Measurements from ENCODE around the gene ETFB.

Gene ETFB

DNA sequence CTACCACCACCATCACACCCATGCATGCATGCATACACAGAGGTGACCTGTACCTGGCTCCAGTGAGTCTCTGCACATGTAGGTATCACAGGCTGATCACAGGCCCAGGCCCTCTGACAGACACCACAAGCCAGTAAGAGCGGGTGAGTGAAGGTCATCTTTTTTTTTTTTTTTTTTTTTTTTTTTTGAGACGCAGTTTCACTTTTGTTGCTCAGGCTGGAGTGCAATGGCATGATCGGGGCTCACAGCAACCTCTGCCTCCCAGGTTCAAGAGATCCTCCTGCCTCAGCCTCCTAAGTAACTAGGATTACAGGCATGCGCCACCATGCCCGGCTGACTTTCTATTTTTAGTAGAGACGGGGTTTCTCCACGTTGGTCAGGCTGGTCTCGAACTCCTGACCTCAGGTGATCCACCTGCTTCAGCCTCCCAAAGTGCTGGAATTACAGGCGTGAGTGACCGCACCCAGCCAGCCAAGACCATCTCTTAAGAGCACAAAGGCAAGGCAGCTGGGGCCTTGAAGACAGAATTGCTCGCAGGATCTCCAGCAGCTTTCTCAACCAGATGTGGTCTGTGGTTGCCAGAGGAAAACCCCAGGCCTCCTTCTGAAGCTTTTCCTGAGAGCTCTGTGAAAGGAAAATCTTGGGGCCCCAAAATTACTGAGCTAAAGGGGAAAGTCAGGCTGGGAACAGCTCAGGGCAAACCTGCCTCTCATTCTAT lies 9.5 kb upstream of the ETFB start:
- DNase-seq (ENCODE audit: insufficient read length, low spot score) (no peak), FAIRE-seq (no peak)

DNA sequence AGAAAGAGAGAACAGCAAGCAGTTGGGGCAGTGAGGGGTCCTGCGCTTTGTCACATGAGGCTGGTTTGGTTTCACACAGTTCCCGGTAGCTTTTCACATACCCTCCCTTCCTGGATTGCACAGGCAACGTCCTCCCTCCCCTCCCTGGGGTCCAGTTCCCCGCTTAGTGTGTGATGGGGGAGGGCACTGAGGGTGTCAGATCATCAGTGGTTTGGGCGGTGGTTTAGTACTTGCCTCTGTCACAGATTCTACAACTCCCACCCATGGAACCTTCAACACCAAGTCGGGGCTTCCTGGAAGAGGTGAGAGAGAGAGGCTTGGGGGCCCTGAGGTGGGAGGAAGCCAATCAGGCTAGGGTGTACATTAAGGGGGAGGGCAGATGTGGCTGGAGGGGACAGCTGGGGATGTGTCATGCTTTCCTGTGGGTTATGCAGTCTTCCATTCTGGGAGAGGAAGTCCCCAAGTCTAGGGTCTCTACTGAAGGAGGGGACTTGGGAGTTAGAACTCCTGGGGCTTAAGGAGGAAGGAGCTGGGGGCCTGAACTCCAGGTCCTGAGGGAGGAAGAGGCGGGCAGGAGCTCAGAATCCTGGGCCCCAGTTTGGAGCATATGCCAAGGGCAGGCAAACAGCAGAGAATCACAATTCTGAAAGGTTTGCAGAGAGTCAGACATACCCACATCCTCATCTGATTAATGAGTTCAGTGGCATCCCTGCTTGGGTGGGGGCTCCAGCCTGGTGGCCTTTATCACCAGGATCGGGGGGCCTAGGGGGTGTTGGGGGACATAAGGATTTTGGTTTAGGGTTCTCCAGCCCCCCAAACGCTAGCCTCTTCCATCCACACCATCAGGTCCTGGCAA lies 6.7 kb upstream of the ETFB start, which contains the start of gene NKG7:
Gene NKG7 (minus strand): TSS at position 6 of the 856 bp plus-strand sequence. CDS start 119 bp downstream, outside the sequence.
- FAIRE-seq = no peak

DNA sequence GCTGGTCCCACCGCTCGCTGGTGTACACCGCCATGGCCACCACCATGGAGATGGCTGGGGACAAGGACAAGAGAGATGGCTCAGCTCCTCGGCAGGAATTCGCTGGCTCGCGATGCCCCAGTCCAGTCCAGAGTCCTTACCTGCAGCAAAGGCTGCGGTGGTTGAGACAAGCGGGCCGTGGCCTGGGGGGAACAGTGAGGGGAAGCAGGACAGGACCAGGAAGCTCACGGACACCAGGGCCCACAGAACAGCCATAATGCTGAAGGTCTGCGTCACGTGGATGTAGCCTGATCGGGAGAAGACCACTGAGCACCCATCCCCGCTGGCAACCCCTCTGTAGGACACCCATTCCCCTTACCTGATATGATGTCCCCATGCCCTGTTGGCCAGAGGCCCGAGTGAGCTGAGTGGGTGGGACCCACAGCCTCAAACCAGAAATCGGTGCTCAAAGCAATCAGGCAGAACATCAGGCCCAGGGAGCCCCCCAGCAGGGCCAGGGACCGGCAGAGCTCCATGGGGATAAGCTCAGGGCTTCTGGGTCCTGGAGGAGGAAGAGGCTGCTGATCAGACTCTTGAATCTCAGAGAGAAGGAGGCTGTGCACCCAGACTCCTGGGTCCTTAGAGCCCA lies 5.9 kb upstream of the ETFB start:
- FAIRE-seq (no peak), DNase-seq (ENCODE audit: insufficient read length, low spot score) (no peak)

More for the DNA sequence above, 6.7 kb upstream of the ETFB start, which contains the start of gene NKG7:
- DNase-seq (ENCODE audit: insufficient read length, low spot score) = no peak

DNA sequence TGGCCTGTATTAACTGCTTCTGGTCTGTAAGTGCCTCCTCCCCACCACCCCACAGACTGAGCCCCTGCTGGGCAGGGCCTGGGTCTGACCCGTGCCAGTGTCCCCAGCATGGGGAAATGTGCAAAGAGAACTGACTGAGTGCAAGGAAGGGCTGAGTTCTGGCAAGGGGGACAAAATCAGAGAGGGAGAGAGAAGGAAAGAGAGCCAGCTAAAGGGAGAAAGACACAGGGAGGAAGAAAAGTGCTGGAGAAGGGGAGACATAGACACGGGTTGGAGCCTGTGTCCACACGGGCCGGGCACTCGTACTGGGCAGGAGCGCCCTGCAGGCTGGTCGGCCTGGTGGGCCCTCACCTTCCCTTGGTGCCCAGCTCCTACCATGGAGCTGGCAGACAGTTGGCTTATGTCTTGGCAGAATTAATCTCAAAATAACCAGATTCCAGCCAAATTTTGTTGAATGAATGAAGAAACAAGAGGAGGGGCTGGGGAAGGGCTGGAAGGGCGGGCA lies 5.0 kb upstream of the ETFB start:
- DNase-seq (ENCODE audit: insufficient read length, low spot score) (no peak), FAIRE-seq (no peak)

DNA sequence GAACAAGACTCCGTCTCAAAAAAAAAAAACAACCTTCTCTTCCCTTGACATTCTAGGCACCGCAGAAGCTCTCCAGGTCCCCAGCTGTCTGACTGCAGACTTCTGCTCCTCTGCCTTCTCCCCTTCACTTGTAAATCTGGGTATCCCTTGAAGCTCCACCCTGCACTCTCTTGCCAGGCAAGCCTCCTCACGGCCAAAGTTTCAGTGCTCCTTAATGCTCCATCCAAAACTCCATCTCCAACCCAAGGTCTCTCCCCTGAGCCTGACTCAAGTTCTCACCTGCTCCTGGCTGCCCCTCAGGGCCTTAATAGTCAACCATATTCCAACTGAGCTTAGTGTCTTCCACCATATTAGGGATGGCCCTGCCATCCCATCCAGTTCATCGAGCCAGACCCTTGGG lies 4.0 kb upstream of the ETFB start:
- FAIRE-seq (no peak), DNase-seq (ENCODE audit: insufficient read length, low spot score) (no peak)

DNA sequence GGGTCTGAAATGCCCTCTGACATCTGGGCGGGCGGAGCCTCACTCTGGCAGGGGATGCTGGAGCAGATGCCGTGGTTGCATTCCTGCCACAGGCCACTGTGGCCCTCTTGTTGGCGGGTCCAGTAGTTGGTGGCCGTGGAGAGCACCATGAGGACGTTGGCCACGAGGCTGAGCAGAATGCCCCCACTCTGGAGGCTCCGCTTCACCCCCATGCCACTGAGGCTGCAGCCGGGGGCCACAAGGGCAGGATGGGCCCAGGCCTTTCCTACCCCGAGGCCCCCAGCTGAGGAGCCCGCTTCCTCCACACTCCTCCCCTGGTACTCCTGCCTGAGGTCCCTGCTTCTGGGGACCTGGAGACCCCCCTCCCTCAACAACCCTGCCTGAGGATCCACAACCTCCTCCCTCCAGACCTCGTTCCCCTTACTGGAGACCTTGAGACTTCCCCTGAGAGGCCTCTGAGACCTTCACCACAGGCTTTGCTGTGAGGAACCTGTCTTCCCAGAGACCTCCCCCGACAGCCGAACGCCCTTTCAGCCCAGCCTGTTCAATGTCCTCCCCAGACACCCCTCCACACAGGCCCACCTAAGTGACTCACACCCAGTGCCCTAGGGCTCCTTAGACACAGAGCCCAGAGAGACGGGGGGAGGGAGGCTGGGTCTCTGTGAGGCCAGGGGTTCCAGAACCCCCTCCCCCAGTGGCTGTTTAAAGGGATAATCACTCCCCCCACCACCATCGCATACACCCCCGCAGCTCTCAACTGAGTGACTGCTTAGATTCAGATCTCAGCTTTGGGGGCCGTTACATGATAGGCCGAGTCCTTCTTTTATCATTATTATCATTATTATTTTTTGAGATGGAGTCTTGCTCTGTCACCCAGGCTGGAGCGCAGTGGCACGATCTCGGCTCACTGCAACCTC lies 2.4 kb upstream of the ETFB start, which contains the start of gene CLDND2:
Gene CLDND2 (minus strand): TSS at position 638 of the 917 bp plus-strand sequence. CDS start 426 bp downstream, at position 212.
- DNase-seq (ENCODE audit: insufficient read length, low spot score) (no peak), FAIRE-seq (no peak)

DNA sequence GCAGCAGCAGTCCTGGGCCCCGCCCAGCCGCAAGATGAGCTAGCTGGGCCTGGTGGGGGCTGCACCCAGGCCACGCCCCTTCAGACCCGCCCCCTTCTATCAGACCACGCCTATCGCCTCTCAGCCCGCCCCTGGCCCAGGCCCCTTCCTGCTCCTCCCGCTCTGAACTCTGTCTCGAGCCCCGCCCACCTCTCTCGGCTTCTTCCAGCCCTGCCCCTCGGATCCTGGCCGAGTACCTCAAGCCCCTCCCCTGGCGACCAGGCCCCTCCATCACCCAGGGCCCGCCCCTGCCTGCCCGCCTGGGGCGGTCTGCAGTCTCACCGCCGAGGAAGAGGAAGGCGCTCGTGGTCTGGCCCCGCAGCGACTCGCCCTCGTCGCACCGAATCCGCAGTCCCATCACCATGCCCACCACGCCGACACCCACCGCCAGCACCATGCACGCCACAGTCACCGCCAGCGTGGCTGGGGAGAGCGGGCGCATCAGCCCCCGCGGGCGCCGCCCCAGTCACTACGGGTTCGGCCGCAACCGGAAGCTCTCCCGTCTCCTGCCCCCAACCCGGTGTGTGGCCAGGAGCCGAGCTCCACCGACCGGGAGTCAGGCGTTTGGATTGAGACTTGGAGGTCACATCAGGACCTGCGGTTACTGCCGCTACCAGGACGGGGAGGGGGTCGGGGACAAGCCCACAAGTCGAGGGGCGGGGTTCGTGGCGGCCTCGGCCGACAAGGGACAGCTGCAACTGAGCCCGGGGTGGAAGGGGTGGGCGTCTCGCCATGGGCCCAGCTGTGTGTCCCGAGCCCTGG lies 1.6 kb upstream of the ETFB start:
- DNase-seq (ENCODE audit: insufficient read length, low spot score) = peak; percentile 94
- FAIRE-seq = peak; percentile 93

DNA sequence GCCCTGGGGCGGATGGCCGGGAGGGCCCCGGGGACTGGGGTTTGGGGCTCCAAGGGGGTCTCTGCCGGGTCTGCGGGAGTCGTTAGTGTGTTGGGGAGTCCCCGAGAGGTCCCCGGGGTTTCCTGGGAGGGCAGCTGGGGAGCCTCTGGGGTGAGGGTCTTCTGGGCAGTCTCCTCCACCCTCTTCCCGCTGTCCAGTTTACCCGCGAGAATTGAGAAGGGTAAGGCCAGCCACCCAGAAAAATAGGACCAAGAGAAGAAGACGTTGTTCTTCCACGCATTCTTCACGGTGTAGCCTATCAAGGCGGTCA lies 1.0 kb upstream of the ETFB start:
- FAIRE-seq (no peak), DNase-seq (ENCODE audit: insufficient read length, low spot score) (no peak)

DNA sequence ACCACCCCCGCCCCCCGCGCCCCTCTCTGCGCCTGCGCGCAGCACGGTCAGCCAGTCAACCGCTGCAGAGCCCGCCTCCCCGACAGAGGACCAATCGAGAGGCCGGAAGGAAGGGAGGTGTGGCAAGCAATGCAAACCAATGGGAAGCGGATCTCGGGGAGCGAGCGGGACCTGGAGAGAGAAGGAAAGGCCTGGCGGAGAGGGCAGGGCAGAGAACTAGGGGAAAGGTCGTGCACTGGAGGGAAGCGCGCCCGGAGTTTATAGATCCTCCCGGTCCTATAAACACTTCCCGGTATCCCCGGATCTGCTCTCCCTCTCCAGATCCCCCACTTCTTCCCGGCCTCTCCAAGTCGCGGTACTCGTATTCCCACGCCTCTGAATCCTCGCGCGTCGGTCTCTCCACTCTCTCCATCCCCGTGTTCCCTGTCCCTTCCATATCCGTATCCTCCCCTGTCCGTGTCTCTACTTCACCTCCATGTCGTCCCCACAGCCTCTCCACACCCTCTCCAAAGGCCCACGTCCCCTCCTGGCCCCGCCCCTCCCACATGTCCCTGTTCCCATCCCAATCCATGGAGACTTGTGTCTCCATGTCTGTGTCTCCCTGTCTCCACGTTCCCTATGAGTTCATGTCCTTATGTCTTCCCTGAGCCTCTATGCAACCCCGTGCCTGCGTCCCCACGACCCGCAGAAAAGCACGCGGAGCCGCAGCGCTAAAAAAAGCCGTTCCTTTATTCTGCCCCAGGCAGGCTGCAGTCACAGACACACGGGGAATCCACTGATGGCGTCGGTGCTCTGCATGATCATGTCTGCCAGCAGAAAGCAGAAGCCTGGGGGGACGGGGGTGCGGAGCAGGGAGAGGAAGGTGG lies 434 bp upstream of the ETFB start:
- FAIRE-seq (peak; percentile 77), DNase-seq (ENCODE audit: insufficient read length, low spot score) (peak; percentile 98)

DNA sequence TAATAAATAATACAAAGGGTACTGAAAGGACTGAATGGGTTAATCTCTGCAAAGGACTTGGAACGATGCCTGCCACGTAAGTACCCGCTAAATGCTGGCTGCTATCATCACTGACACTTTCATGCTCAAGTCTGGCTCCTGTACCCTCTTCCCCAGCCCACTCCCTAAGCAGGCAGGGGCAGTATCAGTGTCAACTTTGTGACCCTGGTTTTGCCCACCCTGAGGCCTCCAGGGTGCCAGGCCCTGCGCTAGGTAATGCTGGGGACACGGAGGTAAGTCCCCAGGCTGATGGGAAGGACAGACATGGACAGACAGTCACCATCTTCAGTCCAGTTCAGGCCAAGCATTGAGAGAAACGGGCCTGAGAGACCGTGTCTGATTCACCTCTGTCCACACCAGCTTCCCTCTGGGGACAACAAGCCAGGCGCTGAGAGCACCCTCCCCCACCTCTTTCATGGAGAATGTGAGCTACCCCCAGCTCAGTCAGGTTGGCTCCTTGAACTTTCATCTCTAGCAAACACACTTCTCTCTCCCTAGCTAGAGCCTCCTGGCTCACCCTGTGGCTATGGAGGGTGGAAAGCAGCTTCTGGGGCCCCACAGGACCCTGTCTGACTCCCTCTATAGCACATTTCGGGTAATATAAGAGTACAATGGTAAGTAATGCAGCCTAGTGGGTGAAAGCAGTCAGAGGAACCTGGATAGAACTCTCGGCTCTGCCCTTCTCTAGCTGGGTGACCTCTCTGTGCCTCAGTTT lies 800 bp downstream of the ETFB start:
- no peak for FAIRE-seq

DNA sequence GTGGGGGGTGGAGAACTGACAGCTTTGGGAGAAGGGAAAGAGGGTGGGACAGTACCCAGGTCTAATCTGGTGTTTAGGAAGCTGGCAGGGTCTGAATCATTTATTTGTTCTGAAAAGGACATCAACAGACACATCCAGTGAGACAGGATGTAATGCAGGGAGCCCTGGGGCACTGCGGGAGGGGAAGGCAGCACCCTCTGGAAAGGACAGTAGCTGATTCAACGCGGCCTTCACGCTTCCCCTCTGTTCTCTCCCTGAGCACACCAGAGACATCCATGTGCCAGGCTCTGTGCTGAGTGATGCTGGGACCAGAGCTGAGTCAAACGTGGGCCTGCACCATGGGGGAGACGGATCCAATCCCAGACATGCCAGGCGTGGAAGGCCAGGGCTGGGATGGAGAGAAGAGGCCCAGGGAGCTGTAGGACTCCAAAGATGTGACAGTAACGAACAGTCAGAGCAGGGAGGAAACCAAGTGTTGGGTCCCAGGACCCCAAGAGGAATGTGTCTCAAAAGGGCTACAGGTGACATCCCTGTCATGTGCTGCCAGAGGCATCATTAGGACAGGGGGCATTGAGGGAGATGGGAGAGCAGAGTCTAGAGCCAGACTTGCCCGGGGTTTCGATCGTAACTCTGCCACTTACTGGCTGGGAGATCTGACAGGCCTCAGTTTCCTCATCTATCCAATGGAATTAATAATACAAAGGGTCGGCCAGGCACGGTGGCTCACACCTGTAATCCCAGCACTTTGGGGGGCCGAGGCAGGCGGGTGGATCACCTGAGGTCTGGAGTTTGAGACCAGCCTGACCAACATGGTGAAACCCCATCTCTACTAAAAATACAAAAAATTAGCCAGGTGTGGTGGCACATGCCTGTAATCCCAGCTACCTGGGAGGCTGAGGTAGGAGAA lies 1.7 kb downstream of the ETFB start:
- DNase-seq (ENCODE audit: insufficient read length, low spot score) = no peak
- FAIRE-seq = no peak

More for the DNA sequence above, 800 bp downstream of the ETFB start:
- no peak for DNase-seq (ENCODE audit: insufficient read length, low spot score)

DNA sequence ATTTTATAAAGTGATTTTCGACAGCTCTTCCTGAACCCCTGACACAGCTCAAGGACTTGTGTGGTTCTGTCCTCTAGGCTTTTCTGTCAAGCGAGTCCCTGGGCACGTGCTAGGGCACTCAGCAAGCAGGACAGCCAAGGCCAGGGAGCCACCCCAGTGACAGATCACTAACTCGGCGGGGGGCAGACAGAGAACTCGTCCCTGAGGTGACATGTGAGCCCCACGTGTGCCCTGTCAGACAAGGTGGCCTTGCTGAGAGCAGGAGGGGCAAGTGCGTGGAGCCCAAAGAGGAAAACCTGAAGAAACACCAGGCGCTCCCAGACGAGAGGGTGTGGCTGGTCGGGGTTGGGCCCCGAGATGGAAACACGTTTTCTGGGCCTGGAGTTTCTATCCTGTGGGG lies 4.9 kb downstream of the ETFB start:
- DNase-seq (ENCODE audit: insufficient read length, low spot score) = no peak
- no peak for FAIRE-seq

DNA sequence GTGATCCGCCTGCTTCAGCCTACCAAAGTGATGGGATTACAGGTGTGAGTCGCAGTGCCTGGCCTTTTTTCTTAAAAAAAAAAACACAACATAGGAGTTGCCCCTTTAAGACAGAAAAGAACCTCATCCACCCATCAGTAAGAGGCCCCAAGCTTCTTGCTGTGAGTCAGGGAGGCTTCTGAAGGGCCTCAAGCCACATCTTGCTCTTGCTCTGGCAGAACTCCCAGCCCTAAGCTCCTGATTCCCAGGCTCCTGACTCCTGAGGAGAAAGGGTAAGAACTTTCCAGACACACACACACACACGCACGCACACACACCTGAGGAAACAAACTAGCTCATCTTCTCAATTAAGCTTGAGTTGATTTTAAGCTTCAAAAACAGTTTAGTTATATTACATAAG lies 6.9 kb downstream of the ETFB start:
- no peak for DNase-seq (ENCODE audit: insufficient read length, low spot score)
- FAIRE-seq = no peak

DNA sequence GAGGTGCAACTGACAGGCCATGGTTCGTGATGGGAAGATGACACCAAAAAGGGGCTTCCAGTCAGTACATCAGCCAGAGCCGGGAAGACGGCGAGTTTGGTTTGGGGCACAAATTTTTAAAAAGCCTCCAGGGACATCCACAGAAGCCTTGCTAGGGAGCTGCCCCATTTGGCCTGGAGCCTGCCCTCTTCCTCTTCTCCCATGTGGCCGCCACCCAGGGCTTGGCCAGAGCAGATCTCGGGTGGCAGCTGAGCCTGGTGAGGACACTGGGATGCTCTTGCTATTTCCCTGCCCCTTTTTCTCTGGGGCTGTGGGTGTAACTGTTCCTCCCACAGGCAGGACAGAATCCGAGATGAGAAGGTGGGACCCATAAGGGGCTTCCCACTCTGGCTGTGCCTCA lies 8.2 kb downstream of the ETFB start:
- FAIRE-seq = no peak

DNA sequence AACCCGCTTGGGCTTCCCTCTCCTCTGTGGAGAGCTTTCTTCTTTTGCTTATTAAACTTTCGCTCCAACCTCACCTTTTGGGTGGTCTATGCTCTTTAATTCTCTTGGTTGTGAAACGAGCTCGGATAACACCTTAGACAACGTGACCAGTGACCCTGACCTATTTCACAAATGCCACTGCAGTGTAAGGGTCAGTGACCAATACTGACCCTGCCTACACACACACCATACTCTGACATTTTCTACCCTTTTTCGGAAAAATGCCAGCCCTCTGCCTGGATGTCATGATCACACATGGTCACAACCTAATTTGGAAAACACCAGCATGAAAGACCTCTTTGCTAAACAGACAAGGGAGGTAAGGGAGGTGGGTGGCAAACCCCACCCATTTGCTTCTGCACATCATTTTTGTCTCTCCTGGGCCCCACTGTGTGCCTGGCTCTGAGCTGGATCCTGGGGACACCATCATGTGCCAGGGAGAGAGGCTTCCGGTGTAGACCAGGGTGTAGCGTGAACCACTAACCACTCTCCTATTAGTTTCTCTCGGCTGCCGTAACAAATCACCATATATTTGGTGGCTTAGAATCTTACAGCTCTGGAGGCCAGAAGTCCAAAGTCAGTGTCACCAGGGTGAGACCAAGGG lies 9.9 kb downstream of the ETFB start:
- no peak for FAIRE-seq
- no peak for DNase-seq (ENCODE audit: insufficient read length, low spot score)

More for the DNA sequence above, 8.2 kb downstream of the ETFB start:
- no peak for DNase-seq (ENCODE audit: insufficient read length, low spot score)

DNA sequence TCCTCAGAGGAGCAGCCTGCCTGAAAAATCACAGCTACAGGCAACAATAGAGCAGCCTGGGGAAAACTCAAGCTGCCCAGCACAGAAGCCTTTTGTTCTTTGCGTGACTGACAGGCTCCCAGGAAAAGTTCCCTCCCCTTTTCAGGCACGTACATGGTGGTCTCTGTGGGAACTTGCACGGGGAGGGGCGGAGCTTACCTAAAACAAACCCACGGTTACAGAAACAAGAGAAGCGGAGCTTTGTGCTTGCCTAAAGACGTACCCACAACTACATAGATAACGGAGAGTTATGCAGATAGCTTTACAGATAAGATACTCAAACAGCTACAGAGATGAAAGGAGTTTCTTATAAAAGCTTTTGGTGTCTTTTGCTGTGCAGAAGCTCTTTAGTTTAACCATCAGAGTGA lies 11.4 kb downstream of the ETFB start:
- no peak for FAIRE-seq
- no peak for DNase-seq (ENCODE audit: insufficient read length, low spot score)
